Stimulated activated CD4-positive, alpha-beta T cell treated with anti-CD3 and anti-CD28 coated beads, Interleukin-1b, Interleukin-23, amount 100 ng/mL, for 24 hours (primary cell): ENCODE results near the gene KHDRBS1.
A peak's percentile ranks its signal among the peaks of the same experiment; 100 is the strongest.
"Not testable (repeated sequence)": the region's sequence is repeated elsewhere in the genome, so short reads cannot be mapped to it uniquely, and the experiment has no call there.

ENCODE experiments used
- DNase-seq, 4 experiments: peaks; one replicate each; pipeline ENCODE4 v3.0.0-alpha.2; 2020; ENCODE audit warnings: low read depth in 4 of 4, low spot score in 1 of 4

The KHDRBS1 gene, protein sequence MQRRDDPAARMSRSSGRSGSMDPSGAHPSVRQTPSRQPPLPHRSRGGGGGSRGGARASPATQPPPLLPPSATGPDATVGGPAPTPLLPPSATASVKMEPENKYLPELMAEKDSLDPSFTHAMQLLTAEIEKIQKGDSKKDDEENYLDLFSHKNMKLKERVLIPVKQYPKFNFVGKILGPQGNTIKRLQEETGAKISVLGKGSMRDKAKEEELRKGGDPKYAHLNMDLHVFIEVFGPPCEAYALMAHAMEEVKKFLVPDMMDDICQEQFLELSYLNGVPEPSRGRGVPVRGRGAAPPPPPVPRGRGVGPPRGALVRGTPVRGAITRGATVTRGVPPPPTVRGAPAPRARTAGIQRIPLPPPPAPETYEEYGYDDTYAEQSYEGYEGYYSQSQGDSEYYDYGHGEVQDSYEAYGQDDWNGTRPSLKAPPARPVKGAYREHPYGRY

DNA sequence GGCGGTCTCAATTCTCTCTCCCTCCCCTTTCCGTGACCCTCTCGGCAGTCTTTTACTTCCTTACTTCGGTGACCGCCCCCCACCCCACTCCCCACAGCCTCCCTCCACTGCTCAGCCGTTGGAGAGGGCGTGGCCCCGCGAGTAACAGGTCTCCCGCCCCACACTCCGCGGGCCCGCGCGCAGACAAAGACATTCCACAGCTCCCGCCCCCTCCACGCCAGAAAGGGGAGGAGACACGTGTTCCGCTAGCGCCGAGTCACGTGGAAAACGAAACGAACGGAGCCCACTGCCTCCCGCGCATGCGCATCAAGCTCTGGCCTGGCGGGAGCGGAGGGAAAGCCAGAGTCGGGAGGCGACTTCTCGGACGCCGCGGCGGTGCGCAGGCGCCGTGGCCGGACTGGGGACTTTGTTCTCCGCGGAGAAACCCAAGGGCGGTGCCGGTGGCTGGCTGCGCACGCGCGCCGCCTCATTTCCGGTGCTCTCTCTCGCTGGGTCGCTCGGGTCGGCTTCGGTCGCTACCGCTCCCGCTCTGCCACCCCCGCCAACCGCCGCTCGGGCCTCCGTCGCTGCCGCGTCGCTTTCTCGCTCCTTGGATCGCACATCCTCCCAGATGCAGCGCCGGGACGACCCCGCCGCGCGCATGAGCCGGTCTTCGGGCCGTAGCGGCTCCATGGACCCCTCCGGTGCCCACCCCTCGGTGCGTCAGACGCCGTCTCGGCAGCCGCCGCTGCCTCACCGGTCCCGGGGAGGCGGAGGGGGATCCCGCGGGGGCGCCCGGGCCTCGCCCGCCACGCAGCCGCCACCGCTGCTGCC, at the start of gene KHDRBS1:
TSS of gene KHDRBS1 (plus strand) at position 483 of the 813 bp plus-strand sequence. CDS start at position 611, 128 bp downstream.
- DNase-seq, result peak; percentile 90 to 97 (median 94)

DNA sequence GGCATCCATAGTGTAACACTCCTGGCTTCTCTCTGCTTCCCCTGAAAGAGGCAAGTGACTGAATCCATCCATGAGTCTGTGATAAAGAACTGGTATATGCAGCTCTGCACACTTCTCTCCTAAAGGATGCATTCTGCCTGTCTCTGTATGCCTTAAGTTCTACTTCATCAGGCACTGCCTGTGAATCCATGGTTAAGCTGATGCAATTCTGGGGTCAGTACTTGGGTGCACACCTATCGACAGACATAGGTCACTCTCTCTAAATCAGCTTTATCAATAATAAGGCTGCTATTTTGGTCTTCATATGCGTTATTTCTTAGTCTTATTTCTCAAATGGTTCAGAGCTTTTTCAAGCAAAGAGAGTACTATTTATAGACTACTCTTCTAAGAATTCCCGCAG, 42.8 kb upstream of the KHDRBS1 start:
- no peak for DNase-seq

DNA sequence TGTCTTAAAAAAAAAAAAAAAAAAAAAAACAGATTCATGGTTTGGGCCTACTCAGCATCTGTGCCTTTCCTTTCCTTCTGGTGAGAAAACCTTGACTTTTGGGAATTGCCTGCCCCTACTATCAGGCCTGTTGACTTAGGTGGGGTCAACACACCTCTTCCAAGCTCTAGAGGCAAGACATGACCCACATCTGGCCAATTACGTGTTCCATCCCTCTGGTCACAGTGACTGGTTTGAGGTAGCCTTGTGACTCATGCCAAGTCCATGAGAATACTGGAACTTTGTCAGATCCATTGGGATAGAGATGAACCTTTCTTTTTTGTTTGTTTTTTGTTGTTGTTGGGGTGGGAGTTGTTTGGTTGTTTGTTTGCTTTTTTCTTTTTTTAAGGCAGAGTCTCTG, 37.3 kb upstream of the KHDRBS1 start:
- DNase-seq, result no peak

DNA sequence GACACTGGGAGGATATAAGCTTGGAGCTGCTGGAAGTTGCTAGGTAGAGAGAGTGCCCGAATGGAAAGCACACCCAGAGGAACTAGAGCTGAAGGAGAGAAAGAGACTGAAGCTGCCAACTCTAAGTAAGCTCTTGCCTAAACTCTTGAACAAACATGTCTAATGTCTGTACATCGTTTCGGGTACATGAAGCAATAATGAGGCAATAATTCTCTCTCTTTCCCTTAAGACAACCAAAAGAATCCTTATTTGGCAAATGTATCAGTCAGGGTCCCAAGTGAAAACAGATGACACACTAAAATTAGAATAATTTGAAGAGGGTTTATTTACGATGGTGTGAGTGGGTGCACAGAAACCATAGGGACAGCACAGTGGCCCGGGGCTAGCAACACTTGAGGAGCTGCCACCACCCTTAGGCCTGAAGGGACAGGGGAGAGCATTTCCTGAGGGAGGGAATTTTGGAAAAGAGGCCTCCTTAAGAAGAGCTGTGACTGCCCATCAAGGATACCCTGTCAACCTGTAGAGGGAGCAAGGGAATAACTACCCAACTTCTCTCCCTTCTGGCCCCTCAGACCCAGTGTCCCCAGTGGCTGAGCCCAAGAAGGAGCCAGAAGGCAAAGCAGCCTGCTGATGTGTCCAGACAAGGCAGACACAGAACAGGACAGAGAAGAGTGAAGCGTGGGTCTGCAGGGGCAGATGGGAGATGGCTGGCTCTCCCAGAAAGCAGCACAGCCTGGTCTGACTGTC, 36.1 kb upstream of the KHDRBS1 start:
- no peak for DNase-seq

DNA sequence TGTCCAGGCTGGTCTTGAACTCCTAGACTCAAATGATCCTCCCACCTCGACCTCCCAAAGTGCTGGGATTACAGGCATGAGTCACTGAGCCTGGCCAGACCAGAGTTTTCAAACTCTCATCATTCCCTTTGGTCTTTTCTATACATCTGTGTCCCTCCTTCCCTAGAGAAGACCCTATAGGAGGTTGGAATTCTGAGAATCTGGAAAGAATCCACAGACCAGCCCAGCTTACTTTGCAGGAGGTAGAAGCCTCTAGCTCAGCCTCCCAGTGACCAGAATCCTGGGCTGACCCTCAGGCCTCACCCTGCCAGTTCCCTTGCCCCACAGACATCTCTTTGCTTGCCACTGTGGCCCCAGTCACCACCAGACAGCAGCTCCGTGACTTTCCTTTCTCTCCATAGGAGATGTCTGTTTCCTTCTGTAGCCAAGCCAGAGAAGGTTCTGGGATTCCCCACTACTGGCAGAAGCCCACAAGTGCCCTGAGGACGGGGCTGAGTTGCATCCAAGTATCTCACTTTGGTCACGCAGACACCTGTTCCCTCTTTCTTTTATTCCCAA, 34.7 kb upstream of the KHDRBS1 start:
- DNase-seq, result no peak

DNA sequence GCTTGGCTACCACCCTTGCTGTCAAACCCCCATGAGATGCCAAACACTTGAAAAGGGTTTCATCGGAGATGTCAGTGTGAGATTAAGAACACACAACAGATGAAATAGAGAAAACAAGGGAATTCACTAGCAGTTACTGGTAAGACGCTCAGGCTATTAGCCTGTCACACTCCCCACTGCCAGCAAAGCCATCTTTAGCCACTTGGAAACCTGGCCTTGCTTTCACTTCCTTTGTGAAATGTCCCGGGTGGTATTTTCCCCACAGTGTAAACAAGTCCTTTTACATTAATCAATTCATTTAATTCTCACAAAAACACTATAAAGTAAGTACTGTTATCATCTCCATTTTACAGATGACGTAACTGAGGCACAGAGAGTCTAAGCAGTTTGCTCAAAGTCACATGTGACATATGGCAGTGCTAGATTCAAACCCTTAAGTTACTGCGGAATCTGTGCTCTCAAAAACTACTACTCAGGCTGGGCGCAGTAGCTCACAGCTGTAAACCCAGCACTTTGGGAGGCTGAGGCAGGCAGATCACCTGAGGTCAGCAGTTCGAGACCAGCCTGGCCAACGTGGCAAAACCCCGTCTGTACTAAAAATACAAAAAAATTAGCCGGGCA, 32.7 kb upstream of the KHDRBS1 start:
- DNase-seq, result no peak

DNA sequence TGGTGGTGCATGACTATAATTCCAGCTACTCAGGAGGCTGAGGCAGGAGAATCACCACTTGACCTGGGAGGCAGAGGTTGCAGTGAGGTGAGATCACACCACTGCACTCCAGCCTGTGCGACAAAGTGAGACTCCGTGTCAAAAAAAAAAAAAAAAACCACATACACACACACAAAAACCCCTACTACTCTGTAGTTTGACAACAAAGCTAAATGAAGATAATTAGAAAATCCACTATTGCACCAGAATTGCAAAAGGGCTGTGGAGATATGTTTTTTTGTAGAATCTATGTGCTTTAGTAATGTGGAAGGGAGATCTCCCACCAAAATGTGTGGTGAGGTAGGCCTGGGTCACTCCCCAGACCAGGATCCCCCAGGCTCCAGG, 32.2 kb upstream of the KHDRBS1 start:
- DNase-seq, result no peak

DNA sequence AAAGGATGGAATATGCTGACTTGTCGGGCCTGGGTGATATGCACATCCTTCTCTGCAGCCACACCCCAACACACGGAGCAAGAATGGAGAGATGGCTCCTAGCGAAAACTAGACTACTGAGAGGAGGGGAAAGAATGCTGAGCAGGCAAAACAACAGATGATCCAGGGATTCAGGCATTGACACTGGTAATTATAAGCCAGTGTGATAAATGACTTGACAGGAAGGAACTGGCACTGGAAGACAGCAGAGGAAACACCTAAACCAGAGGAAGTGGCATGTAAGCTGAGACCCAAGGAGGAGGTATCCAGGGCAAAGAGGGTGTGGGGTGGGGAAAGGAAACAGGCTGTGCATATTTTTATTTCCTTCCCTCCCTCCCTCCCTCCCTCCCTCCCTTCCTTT, 31.7 kb upstream of the KHDRBS1 start:
- DNase-seq, result no peak

DNA sequence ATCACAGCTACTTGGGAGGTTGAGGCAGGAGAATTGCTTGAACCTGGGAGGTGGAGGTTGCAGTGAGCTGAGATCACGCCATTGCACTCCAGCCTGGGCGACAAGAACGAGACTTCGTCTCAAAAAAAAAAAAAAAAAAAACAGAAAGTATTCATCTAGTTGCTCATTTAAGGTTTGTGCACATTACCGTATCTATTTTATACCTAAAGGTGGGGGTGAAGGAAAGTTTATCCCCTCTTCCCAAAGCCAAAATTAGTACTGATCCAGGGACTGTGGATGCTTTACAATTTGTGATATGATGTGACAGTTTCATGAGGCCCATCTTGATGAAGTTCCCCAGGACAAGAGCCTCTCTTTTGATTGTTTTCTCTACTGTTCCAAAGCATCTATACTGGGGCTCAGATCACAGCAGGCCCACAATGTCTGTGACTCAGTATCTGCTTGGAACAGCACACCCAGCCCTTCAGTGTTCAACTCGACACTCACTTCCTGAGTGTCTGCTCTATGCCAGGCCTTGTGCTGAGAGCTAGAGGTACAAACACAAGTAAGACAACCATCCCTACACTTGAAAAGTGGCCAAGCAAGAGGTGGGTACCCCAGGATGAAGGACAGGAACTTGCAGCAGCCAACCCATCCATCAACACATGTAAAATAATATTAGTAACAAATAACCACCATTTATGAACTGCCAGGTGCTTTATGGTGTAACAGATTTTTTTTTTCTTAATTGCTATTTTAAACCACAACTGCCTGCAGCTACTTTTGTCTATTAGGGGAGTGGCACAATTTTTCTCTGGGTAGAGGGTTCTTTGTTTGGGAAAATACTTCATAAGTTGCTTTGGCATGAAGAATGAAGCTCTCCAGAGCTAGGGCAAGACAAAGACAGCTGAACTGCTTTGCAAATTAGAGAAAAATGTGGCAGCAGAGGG, 29.0 kb upstream of the KHDRBS1 start:
- DNase-seq, result peak in 2 of 4 experiments; percentile 12 to 13

DNA sequence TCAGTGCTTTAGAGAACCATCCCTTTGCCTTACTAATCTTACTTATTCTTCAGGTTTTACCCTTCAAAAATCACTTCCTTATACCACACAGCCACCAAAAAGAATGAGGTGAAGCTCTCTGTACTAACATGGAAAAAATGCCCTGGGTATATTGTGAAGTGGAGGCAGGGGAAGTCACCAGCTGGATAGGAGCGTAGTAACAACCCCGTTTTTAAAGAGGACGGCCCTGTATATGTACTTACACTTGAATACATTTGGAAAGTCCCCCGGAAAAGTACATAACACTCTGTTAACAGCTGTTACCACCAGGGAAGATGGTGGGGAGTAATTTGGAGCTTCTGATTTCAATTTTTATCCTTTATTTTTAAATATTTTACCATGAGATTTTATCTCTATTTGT, 28.2 kb upstream of the KHDRBS1 start:
- DNase-seq, result no peak

DNA sequence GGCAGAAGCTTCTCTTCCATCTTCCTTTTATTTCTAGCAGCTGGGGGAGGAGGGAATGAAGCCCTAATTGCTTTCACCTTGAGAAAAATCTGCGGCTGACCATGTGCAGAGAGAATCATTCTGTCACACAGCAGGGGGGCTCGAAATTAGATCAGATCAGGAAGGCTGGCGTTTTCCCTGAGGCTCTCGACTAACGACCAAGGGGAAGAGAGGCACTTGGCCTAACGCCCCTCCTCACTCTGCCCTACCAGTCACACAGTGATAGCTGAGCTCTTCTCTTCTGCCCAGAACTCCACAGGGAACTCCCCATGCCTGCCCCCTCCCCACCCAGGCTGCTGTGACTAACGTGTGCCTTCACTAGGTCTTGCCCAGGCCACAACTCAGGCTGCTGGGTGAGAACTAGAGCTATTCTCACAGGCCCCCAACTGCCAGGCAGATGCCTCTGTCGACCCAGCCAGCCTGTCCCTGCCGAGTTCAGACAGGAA, 26.5 kb upstream of the KHDRBS1 start:
- no peak for DNase-seq

DNA sequence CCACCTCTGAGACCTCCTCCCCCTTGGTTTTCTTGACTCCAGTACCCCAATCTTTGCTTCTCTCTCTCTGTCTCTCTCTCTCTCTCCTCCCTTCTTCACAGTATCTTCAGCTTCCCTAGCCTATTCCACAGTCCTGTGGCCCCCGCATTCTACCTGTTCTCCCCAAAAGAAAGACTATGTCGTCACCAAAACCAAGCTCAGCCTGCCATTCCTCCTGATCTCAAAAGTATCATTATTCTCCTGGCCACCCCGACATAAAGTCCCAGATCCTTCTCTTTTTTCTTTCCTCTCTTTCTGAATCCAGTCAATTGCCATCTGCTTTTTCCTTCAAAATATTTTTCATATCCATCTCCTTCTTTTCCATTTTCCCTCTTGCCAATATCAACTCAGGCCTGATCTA, 23.7 kb upstream of the KHDRBS1 start:
- DNase-seq, result no peak

DNA sequence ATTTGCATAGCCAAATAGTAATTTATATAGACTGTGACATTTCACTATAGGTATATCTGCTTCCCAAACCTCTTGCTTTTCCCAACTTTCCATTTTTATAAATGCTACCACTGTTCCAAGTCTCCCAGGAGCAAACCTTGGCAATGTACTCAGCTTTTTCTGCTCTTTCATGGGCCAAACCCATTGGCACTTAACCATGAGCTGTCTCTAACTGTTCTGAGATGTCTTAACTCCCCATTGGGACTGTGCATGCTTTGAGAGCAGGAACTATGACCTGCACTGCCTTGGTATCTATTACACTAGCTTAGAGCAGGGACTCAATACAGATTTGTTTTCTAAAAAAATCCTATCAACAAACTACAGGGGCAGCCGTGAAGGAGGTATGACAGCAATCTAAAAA, 22.5 kb upstream of the KHDRBS1 start:
- DNase-seq, result no peak

DNA sequence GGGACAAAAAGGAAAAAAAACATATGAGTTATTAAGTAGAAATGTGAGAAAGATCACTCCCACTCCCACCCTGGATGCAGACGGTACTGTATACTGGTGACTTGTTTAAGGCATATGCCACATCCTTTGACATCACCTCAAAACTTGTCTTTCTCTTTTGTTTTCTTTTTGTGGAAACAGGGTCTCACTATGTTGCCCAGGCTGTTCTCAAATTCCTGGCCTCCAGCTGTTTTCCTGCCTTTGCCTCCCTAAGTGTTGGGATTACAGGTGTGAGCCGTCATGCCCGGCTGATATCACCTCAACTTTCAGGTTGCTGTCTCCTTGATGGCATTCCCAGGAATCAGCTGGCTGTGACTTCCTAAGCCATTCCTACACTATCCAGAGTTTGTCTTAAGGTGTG, 18.4 kb upstream of the KHDRBS1 start:
- no peak for DNase-seq

DNA sequence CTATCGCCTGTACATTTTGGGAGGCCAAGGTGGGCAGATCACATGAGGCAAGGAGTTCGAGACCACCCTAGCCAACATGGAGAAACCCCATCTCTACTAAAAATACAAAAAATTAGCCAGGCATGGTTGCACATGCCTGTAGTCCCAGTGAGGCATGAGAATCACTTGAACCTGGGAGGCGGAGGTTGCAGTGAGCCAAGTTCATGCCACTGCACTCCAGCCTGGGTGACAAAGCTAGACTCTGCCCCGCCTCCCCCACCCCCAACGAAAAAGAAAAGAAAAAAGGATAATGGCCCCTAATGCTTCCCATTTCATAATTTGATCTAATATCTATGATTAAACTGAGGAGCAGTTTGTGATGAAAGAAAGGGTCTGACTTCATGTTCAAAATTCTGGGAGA, 17.5 kb upstream of the KHDRBS1 start:
- not testable (repeated sequence) for DNase-seq

DNA sequence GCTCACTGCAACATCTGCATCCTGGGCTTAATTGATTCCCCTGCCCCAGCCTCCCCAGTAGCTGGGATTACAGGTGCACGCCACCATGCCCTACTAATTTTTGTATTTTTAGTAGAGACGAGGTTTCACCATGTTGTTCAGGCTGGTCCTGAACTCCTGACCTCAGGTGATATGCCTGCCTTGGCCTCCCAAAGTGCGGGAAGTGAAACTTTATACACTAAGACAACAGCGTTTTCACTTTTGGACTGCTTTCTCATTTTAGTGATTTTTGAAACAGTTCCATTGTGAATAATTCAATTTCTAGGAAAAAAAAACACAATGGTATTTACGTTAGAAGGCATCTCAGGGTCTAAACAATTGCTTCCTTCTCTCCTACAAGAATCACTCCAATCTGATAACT, 11.8 kb upstream of the KHDRBS1 start:
- DNase-seq, result no peak

DNA sequence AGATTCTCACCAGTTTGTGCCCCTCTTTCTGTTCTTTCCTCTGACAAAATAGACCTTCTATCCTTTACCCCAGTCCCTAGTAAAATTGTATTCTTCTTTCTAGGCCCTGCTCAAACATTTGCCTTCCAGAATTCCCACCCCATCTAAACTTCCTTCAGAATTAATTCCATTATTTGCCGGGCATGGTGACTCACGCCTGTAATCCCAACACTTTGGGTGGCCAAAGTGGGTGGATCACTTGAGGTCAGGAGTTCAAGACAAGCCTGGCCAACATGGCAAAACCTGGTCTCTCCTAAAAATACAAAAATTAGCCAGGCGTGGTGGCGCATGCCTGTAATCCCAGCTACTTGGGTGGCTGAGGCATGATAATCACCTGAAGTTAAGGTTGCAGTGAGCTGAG, 11.4 kb upstream of the KHDRBS1 start:
- DNase-seq, result not testable (repeated sequence)

DNA sequence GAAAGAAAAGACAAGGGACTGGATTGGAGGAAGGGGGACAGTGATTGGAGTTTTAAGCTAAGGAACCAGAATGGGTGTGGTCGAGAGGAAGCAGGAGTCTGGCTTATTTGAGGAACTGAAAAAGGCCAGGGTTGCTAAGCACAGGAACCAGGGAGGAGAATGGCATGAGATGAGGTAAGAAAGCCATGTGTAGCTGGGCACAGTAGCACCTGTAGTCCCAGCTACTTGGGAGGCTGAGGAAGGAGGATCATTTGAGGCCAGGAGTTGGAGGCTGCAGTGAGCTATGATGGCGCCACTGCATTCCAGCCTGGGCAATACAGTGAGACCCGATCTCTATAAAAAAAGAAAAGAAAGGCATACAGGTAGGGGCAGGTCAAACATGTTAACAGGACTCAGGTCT, 8.1 kb upstream of the KHDRBS1 start:
- DNase-seq, result no peak

DNA sequence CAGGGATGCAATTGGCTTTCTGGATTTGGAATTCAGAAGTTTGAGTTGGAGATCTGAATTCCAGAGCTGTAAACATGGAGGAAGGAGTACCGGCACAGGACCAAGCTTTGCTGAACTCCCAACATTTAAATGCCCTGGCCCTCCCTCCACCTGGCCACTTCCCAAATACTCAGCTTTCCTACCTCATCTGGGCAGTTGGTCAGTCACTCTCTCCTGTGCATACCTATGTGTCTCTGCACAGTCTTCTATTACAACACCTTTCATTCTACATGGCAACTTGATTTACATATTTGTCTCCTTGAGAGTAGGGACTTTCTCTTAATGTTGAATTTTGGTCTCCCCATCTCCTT, 6.1 kb upstream of the KHDRBS1 start:
- DNase-seq, result no peak

DNA sequence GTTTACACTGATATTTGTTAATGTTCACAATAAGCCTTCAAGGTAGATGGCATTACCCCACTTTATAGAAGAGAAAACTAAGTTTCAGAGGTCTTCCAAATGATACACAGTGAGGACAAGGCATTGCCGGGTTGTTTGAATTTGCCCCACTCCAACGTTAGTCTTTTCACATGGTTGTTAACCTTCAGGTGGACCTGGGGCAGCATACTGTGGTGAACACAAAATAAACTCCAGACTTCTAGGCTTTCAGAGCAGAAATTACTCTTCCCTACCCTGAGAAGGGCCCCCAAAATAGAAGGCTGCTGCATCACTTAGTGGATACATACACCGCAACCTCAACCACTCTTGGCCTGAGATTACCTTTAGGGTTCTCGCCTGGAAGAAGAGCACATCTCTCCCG, 3.4 kb upstream of the KHDRBS1 start:
- no peak for DNase-seq
